ENCODE results near the gene RNF168.

- TF ChIP-seq CTCF (IDR thresholded peaks at IDR 0.05; ENCODE audit: low read length) (no peak), EZH2 (optimal IDR thresholded peaks at IDR 0.05; ENCODE audit: low read depth, low read length) (no peak)
Measured at GRCh38 chr3:196499807-196500524, 3.6 kb downstream of the RNF168 start.
